GM12892 (cell line): ENCODE data around the gene CSRP1.

Experiments
- POLR2A ChIP-seq: IDR thresholded peaks from 2 replicates; pipeline ENCODE4 v1.6.1; 2011; ENCODE audit warnings: low read depth, low read length, control low read depth
- TAF1 ChIP-seq: IDR thresholded peaks from 2 replicates; pipeline ENCODE4 v1.6.1; 2011; ENCODE audit warnings: low read depth, mild to moderate bottlenecking, control low read depth, low read length, borderline replicate concordance

DNA sequence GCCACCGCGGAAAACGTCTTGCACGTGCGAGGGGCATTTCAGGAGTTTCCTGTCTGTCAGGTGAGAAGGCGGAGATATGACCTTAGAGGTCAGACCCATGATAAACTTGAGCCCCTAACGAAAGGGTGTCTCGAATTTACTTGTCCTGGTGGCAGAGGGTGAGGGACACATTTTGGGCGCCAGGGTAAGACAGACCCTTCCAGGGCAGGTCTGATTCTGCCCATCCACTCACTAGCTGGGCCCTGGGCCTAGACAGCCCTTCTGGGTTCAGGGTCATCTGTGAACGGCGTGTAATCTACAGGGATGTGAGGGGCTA is 395 bp upstream of the CSRP1 start:
- TF ChIP-seq POLR2A (no peak), TAF1 (no peak)
